H9 (cell line): ENCODE data around the gene PNPO. TPM values are rescaled to one million over a fixed set of nuclear protein-coding genes. Genes with fewer than 3 reads are reported as not detected.

Experiments
- DNase-seq: peaks from one replicate; pipeline ENCODE4 v3.0.0-alpha.2; 2017
- H2AFZ ChIP-seq: one replicate; pipeline ENCODE4 v1.6.1; 2013; ENCODE audit warnings: mild to moderate bottlenecking, low read length, control low read depth, moderate library complexity
- H2AK5ac ChIP-seq: 2 replicates; pipeline ENCODE4 v1.6.1; 2013; ENCODE audit warnings: low read length, control low read depth, mixed read lengths; ENCODE audit not compliant: insufficient read length
- H2BK120ac ChIP-seq: one replicate; pipeline ENCODE4 v1.6.1; 2013; ENCODE audit warnings: low read depth, mild to moderate bottlenecking, low read length, control low read depth, inconsistent platforms; ENCODE audit not compliant: poor library complexity, severe bottlenecking
- H2BK12ac ChIP-seq: 2 replicates; pipeline ENCODE4 v1.6.1; 2013; ENCODE audit warnings: low read length, control low read depth, mixed read lengths, low read depth; ENCODE audit not compliant: insufficient read length
- H2BK15ac ChIP-seq: 2 replicates; pipeline ENCODE4 v1.6.1; 2013; ENCODE audit warnings: low read depth, low read length, control low read depth
- H2BK20ac ChIP-seq: one replicate; pipeline ENCODE4 v1.6.1; 2013; ENCODE audit warnings: low read depth, mild to moderate bottlenecking, low read length, control low read depth, inconsistent platforms; ENCODE audit not compliant: poor library complexity, severe bottlenecking
- H2BK5ac ChIP-seq: 2 replicates; pipeline ENCODE4 v1.6.1; 2013; ENCODE audit warnings: low read length, control low read depth, mixed read lengths; ENCODE audit not compliant: insufficient read length
- H3K14ac ChIP-seq: 2 replicates; pipeline ENCODE4 v1.6.1; 2013; ENCODE audit warnings: low read length, control low read depth; ENCODE audit not compliant: insufficient read depth
- H3K18ac ChIP-seq: 2 replicates; pipeline ENCODE4 v1.6.1; 2013; ENCODE audit warnings: low read depth, mild to moderate bottlenecking, mixed read lengths, low read length, control low read depth; ENCODE audit not compliant: insufficient read length
- H3K23ac ChIP-seq: 2 replicates; pipeline ENCODE4 v1.6.1; 2013; ENCODE audit warnings: low read length, control low read depth, mixed read lengths, low read depth; ENCODE audit not compliant: insufficient read length
- H3K23me2 ChIP-seq: 2 replicates; pipeline ENCODE4 v1.6.1; 2013; ENCODE audit warnings: low read depth, mild to moderate bottlenecking, mixed read lengths, low read length, control low read depth; ENCODE audit not compliant: insufficient read length, poor library complexity, severe bottlenecking
- H3K27ac ChIP-seq: 2 replicates; pipeline ENCODE4 v1.5.1; 2013; ENCODE audit warnings: low read length, control low read depth, mixed read lengths, low read depth; ENCODE audit not compliant: insufficient read length
- H3K27me3 ChIP-seq: 2 replicates; pipeline ENCODE4 v1.6.1; 2013; ENCODE audit warnings: low read length, control low read depth, inconsistent platforms; ENCODE audit not compliant: insufficient read depth
- H3K4ac ChIP-seq: 2 replicates; pipeline ENCODE4 v1.6.1; 2013; ENCODE audit warnings: low read depth, mild to moderate bottlenecking, control low read depth, inconsistent platforms, low read length, moderate library complexity
- H3K4me1 ChIP-seq: 2 replicates; pipeline ENCODE4 v1.6.1; 2013; ENCODE audit warnings: low read length, control low read depth, inconsistent platforms; ENCODE audit not compliant: insufficient read depth
- H3K4me2 ChIP-seq: 2 replicates; pipeline ENCODE4 v1.6.1; 2013; ENCODE audit warnings: low read length, control low read depth, mixed read lengths; ENCODE audit not compliant: insufficient read length, insufficient read depth
- H3K56ac ChIP-seq: 2 replicates; pipeline ENCODE4 v1.6.1; 2013; ENCODE audit warnings: low read depth, mild to moderate bottlenecking, mixed read lengths, low read length, control low read depth; ENCODE audit not compliant: insufficient read length
- H3K79me1 ChIP-seq: 2 replicates; pipeline ENCODE4 v1.6.1; 2013; ENCODE audit warnings: low read depth, mild to moderate bottlenecking, moderate library complexity, low read length, control low read depth, inconsistent platforms; ENCODE audit not compliant: insufficient read depth, poor library complexity, severe bottlenecking
- H3K79me2 ChIP-seq: 2 replicates; pipeline ENCODE4 v1.6.1; 2013; ENCODE audit warnings: low read length, control low read depth, inconsistent platforms; ENCODE audit not compliant: insufficient read depth
- H3K9ac ChIP-seq: 2 replicates; pipeline ENCODE4 v1.6.1; 2013; ENCODE audit warnings: low read length, control low read depth, mixed read lengths; ENCODE audit not compliant: insufficient read length; ENCODE audit errors: extremely low read depth
- H3K9me3 ChIP-seq: one replicate; pipeline ENCODE4 v1.6.1; 2013; ENCODE audit warnings: low read depth, low read length, inconsistent platforms; ENCODE audit not compliant: control insufficient read depth
- H3T11ph ChIP-seq: one replicate; pipeline ENCODE4 v1.6.1; 2013; ENCODE audit warnings: mild to moderate bottlenecking, low read length, control low read depth, inconsistent platforms
- H4K20me1 ChIP-seq: one replicate; pipeline ENCODE4 v1.6.1; 2013; ENCODE audit not compliant: control insufficient read depth, insufficient read length, insufficient read depth
- H4K5ac ChIP-seq: 2 replicates; pipeline ENCODE4 v1.6.1; 2013; ENCODE audit warnings: low read depth, mild to moderate bottlenecking, mixed read lengths, low read length, control low read depth; ENCODE audit not compliant: insufficient read length
- H4K8ac ChIP-seq: replicated peaks from 2 replicates; pipeline ENCODE4 v1.6.1; 2013; ENCODE audit warnings: low read length, control low read depth, mixed read lengths, low read depth; ENCODE audit not compliant: insufficient read length
- H4K91ac ChIP-seq: 2 replicates; pipeline ENCODE4 v1.6.1; 2013; ENCODE audit warnings: low read depth, mild to moderate bottlenecking, moderate library complexity, mixed read lengths, low read length, control low read depth; ENCODE audit not compliant: insufficient read length
- H3K27ac Mint-ChIP-seq, 3 experiments: 2 replicates in 2 of 3; 3 replicates in 1 of 3; pipeline ENCODE4 v1.8.0; 2020 to 2021; ENCODE audit warnings: mixed read lengths in 3 of 3, mild to moderate bottlenecking in 1 of 3, moderate library complexity in 1 of 3
- H3K27me3 Mint-ChIP-seq: 2 replicates; pipeline ENCODE4 v1.8.0; 2021; ENCODE audit warnings: low read depth, mild to moderate bottlenecking, moderate library complexity, mixed read lengths
- H3K36me3 Mint-ChIP-seq, 3 experiments: 2 replicates in 2 of 3; 3 replicates in 1 of 3; pipeline ENCODE4 v1.8.0; 2020 to 2021; ENCODE audit warnings: low read depth in 3 of 3, mixed read lengths in 3 of 3; ENCODE audit not compliant: insufficient read depth in 1 of 3
- H3K4me1 Mint-ChIP-seq, 2 experiments: 2 replicates each; pipeline ENCODE4 v1.8.0; 2020; ENCODE audit warnings: mixed read lengths in 2 of 2
- H3K4me3 Mint-ChIP-seq, 2 experiments: 2 replicates in 1 of 2; 3 replicates in 1 of 2; pipeline ENCODE4 v1.8.0; 2020 to 2021; ENCODE audit warnings: mild to moderate bottlenecking in 2 of 2, mixed read lengths in 2 of 2, moderate library complexity in 1 of 2
- H3K9me3 Mint-ChIP-seq, 2 experiments: 2 replicates in 1 of 2; 3 replicates in 1 of 2; pipeline ENCODE4 v1.8.0; 2020; ENCODE audit warnings: mild to moderate bottlenecking in 2 of 2, mixed read lengths in 2 of 2, moderate library complexity in 1 of 2
- CTCF ChIP-seq: fragments of 200-600 bp; sonication (generic); conservative IDR thresholded peaks from 3 replicates; pipeline ENCODE4 v1.8.0; 2021; ENCODE audit warnings: antibody characterized with exemption, mild to moderate bottlenecking
- WGBS: extraction: QIAGEN DNeasy Blood & Tissue Kit; methylation state at CpG from one replicate; pipeline ENCODE4 v1.1.7; 2013; ENCODE audit warnings: missing lambda C conversion rate, low lambda C conversion rate, mixed read lengths; ENCODE audit not compliant: insufficient read length; ENCODE audit errors: extremely low coverage; 5-methylcytosine and 5-hydroxymethylcytosine counted together
- total RNA-seq: library from RNA; stranded (reverse); gene quantifications from 2 replicates; pipeline ENCODE4 v1.2.1, GENCODE V29; 2021

PNPO gene
- total RNA-seq, 1 experiment from 2014 or later, result 6.7 TPM

- no peak overlapping the region for H4K5ac ChIP-seq
- Mint-ChIP-seq H3K36me3 (peaks cover 0 to 4% (median 3%) of the 10 kb centered on the region in 3 experiments; a peak in 2 of 7 replicates), H3K27ac (peak overlapping the region; percentile 17 to 95 (median 79); a peak in 3 of 7 replicates), H3K27me3 (no peaks in the 10 kb centered on the region; the same call in 1 of the 2 replicates), H3K9me3 (no peaks in the 10 kb centered on the region), H3K4me1 (peaks cover 25 to 31% of the 10 kb centered on the region in 2 experiments), H3K4me3 (peak overlapping the region; percentile 94 to 96)
- no peak overlapping the region for H2BK5ac ChIP-seq
- H3K79me2 ChIP-seq, result no peaks in the 10 kb centered on the region
- H3K9ac ChIP-seq, result peak overlapping the region; percentile 77
- no peak for DNase-seq
- no peaks in the 10 kb centered on the region for H3K9me3 ChIP-seq
- no peak overlapping the region for H4K8ac ChIP-seq
- H3T11ph ChIP-seq, result no peak overlapping the region
- no peak for TF ChIP-seq CTCF
- no peak overlapping the region for H3K23ac ChIP-seq
- no peak overlapping the region for H3K14ac ChIP-seq
- H2BK120ac ChIP-seq, result no peak overlapping the region
- H4K91ac ChIP-seq, result no peak overlapping the region
- no peak overlapping the region for H3K4ac ChIP-seq
- no peak overlapping the region for H3K27ac ChIP-seq
- H3K18ac ChIP-seq, result no peak overlapping the region
- H2BK15ac ChIP-seq, result no peak overlapping the region
- no peak overlapping the region for H2BK20ac ChIP-seq
- H3K23me2 ChIP-seq, result peaks cover 5% of the 10 kb centered on the region
- H3K27me3 ChIP-seq, result no peaks in the 10 kb centered on the region
- H3K56ac ChIP-seq, result no peak overlapping the region
- H4K20me1 ChIP-seq, result no peaks in the 10 kb centered on the region
- no peak overlapping the region for H2BK12ac ChIP-seq
- no CpG with 5 or more reads among the region's 11 CpGs for WGBS
- H3K4me2 ChIP-seq, result peak overlapping the region; percentile 83
- no peaks in the 10 kb centered on the region for H3K4me1 ChIP-seq
- H2AK5ac ChIP-seq, result no peak overlapping the region
- no peaks in the 10 kb centered on the region for H3K79me1 ChIP-seq
- no peak overlapping the region for H2AFZ ChIP-seq
Measured at GRCh38 chr17:47894498-47895346, 46.6 kb upstream of the PNPO start.
